ENCODE measurements around the gene C1QTNF12.

GRCh38 chr1:1242461-1243265 is 3.9 kb downstream of the C1QTNF12 start:
- TF ChIP-seq CTCF (IDR thresholded peaks at IDR 0.05; ENCODE audit: insufficient read depth, low read length, poor library complexity, severe bottlenecking) (no peak), EZH2phosphoT487 (conservative IDR thresholded peaks at IDR 0.05; ENCODE audit: low read length) (no peak)
